Urinary bladder (tissue), 4 donors: Measurements from ENCODE around the gene CCNQ. TPM values are rescaled to one million over a fixed set of nuclear protein-coding genes. Genes with fewer than 3 reads are reported as not detected.

Source experiments
- DNase-seq: peaks from one replicate; pipeline ENCODE4 v3.0.0-alpha.2; 2015; ENCODE audit errors: extremely low spot score
- H3K27ac ChIP-seq: one replicate; pipeline ENCODE4 v1.5.1; 2013; ENCODE audit warnings: low read depth, mild to moderate bottlenecking, moderate library complexity
- H3K36me3 ChIP-seq: one replicate; pipeline ENCODE4 v1.6.1; 2013; ENCODE audit warnings: mild to moderate bottlenecking, moderate library complexity; ENCODE audit not compliant: insufficient read depth
- H3K4me1 ChIP-seq: one replicate; pipeline ENCODE4 v1.6.1; 2013; ENCODE audit warnings: mild to moderate bottlenecking, moderate library complexity; ENCODE audit not compliant: insufficient read depth
- H3K4me3 ChIP-seq: one replicate; pipeline ENCODE4 v1.5.1; 2013; ENCODE audit warnings: low read depth, low read length
- whole genome bisulfite sequencing: extraction: QIAGEN DNeasy Blood & Tissue Kit; methylation state at CpG from one replicate; pipeline ENCODE4 v1.1.7; 2013; 5-methylcytosine and 5-hydroxymethylcytosine counted together
- polyA plus RNA-seq: library from polyadenylated mRNA; stranded (reverse); fragments of 200-250 nt; gene quantifications from one replicate; pipeline ENCODE4 v1.2.3, GENCODE V29; 2013
- total RNA-seq: library from RNA; depleted of rRNA; stranded (reverse); fragments of >200 nt; gene quantifications from one replicate; pipeline ENCODE4 v1.2.3, GENCODE V29; 2014
- donor health status: healthy with polysubstance abuse.
- donor health status: healthy.

Gene CCNQ
- total and polyA plus RNA-seq, 2 donors, result 11.8 to 33.1 TPM

GRCh38 chrX:153557618-153558355 is 41.2 kb downstream of the CCNQ start:
- no peak for DNase-seq
- H3K27ac ChIP-seq, result no peak overlapping the region
- 82% methylated on average over 19 of the region's 19 CpGs for WGBS
- no peaks in the 10 kb centered on the region for H3K36me3 ChIP-seq
- H3K4me1 ChIP-seq, result no peaks in the 10 kb centered on the region
- H3K4me3 ChIP-seq, result no peak overlapping the region

GRCh38 chrX:153556767-153557166 is 42.2 kb downstream of the CCNQ start:
- Histone ChIP-seq H3K4me3 (no peak overlapping the region), H3K36me3 (no peaks in the 10 kb centered on the region)
- WGBS, result 94% methylated on average over 12 of the region's 12 CpGs

GRCh38 chrX:153554519-153555167 is 44.3 kb downstream of the CCNQ start:
- no peak for DNase-seq
- WGBS, result 39% methylated on average over 17 of the region's 17 CpGs
- Histone ChIP-seq H3K4me3 (no peak overlapping the region), H3K27ac (no peak overlapping the region), H3K36me3 (no peaks in the 10 kb centered on the region), H3K4me1 (no peaks in the 10 kb centered on the region)

More at GRCh38 chrX:153556767-153557166, 42.2 kb downstream of the CCNQ start:
- Histone ChIP-seq H3K27ac (no peak overlapping the region), H3K4me1 (no peaks in the 10 kb centered on the region)
- no peak for DNase-seq

GRCh38 chrX:153551135-153551534 is 47.8 kb downstream of the CCNQ start:
- no peak overlapping the region for H3K4me3 ChIP-seq
- no peaks in the 10 kb centered on the region for H3K36me3 ChIP-seq
- H3K27ac ChIP-seq, result no peak overlapping the region
- DNase-seq, result no peak
- 88% methylated on average over 5 of the region's 5 CpGs for WGBS
- no peaks in the 10 kb centered on the region for H3K4me1 ChIP-seq

- no peak overlapping the region for H3K4me3 ChIP-seq
- no peaks in the 10 kb centered on the region for H3K36me3 ChIP-seq
- H3K4me1 ChIP-seq, result no peaks in the 10 kb centered on the region
- no peak overlapping the region for H3K27ac ChIP-seq
- WGBS, result 85% methylated on average over 16 of the region's 16 CpGs
- DNase-seq, result no peak
These were observed 49.1 kb downstream of the CCNQ start for GRCh38 chrX:153549807-153550206.

- no peak for DNase-seq
- Histone ChIP-seq H3K4me3 (no peak overlapping the region), H3K36me3 (no peaks in the 10 kb centered on the region), H3K4me1 (no peaks in the 10 kb centered on the region), H3K27ac (no peak overlapping the region)
- WGBS, result 90% methylated on average over 17 of the region's 17 CpGs
These were observed 49.7 kb downstream of the CCNQ start for GRCh38 chrX:153549231-153549630.

GRCh38 chrX:153547195-153547594 is 51.7 kb downstream of the CCNQ start:
- no peak overlapping the region for H3K4me3 ChIP-seq
- H3K27ac ChIP-seq, result no peak overlapping the region
- no peak for DNase-seq
- H3K4me1 ChIP-seq, result no peaks in the 10 kb centered on the region
- H3K36me3 ChIP-seq, result no peaks in the 10 kb centered on the region
- 48% methylated on average over 7 of the region's 7 CpGs for WGBS

- DNase-seq, result no peak
- no peaks in the 10 kb centered on the region for H3K36me3 ChIP-seq
- H3K4me3 ChIP-seq, result no peak overlapping the region
- WGBS, result 71% methylated on average over 11 of the region's 11 CpGs
- no peak overlapping the region for H3K27ac ChIP-seq
- no peaks in the 10 kb centered on the region for H3K4me1 ChIP-seq
These were observed 52.6 kb downstream of the CCNQ start for GRCh38 chrX:153546386-153546785.

- Histone ChIP-seq H3K27ac (no peak overlapping the region), H3K4me3 (no peak overlapping the region), H3K36me3 (no peaks in the 10 kb centered on the region), H3K4me1 (no peaks in the 10 kb centered on the region)
- no peak for DNase-seq
- 91% methylated on average over 7 of the region's 8 CpGs for WGBS
These were observed 54.2 kb downstream of the CCNQ start for GRCh38 chrX:153544727-153545126.

- Histone ChIP-seq H3K36me3 (no peaks in the 10 kb centered on the region), H3K27ac (no peak overlapping the region), H3K4me1 (peaks cover 1% of the 10 kb centered on the region), H3K4me3 (no peak overlapping the region)
- no peak for DNase-seq
- 74% methylated on average over 9 of the region's 9 CpGs for WGBS
These were observed 59.0 kb downstream of the CCNQ start for GRCh38 chrX:153539979-153540358.

GRCh38 chrX:153539171-153539978 is 59.6 kb downstream of the CCNQ start:
- DNase-seq, result no peak
- H3K27ac ChIP-seq, result no peak overlapping the region
- no peak overlapping the region for H3K4me3 ChIP-seq
- peaks cover 1% of the 10 kb centered on the region for H3K4me1 ChIP-seq
- H3K36me3 ChIP-seq, result no peaks in the 10 kb centered on the region
- 39% methylated on average over 31 of the region's 31 CpGs for WGBS

- peaks cover 1% of the 10 kb centered on the region for H3K4me1 ChIP-seq
- no peaks in the 10 kb centered on the region for H3K36me3 ChIP-seq
- H3K4me3 ChIP-seq, result no peak overlapping the region
- H3K27ac ChIP-seq, result no peak overlapping the region
- WGBS, result 69% methylated on average over 17 of the region's 17 CpGs
- DNase-seq, result no peak
These were observed 60.5 kb downstream of the CCNQ start for GRCh38 chrX:153538424-153538823.
